NCI-H1048 (cell line): ENCODE results near the gene OSTM1.
A peak's percentile ranks its signal among the peaks of the same experiment; 100 is the strongest.
"Not testable (repeated sequence)": the region's sequence is repeated elsewhere in the genome, so short reads cannot be mapped to it uniquely, and the experiment has no call there.

Experiments
- DNase-seq: peaks from one replicate; lab custom pipeline; 2025; lab: John Stamatoyannopoulos, UW

Gene OSTM1

DNA sequence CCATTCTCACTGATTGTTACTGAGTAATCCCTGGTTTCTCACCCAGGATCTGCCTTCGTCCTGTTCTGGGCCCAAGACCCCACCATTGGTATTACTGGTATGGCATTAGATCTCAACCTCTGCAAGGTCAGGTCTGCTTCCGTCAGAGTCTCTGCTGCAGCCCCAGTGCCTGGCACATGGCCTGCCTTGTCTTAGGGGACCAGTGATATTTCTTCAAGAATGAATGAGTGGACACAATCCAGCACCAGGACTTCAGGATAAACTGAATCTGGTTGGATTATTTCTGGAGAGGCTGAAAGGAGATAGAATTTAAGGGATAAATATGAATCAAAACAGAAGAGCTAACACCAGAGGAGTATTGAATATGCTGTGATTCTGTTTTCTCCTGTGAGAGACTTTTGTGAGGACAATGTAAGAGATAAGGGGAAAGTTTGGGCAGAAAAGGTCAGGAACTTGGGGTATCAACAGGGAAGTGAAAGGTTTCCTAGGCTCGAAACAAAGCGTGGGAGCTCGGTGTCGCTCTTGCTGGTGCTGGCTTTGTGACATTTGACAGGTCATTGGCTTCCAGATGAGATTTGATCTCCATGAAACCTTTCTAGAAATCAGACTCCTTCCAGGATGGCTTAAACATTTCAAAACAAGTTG, 53.9 kb downstream of the OSTM1 start:
- no peak for DNase-seq

DNA sequence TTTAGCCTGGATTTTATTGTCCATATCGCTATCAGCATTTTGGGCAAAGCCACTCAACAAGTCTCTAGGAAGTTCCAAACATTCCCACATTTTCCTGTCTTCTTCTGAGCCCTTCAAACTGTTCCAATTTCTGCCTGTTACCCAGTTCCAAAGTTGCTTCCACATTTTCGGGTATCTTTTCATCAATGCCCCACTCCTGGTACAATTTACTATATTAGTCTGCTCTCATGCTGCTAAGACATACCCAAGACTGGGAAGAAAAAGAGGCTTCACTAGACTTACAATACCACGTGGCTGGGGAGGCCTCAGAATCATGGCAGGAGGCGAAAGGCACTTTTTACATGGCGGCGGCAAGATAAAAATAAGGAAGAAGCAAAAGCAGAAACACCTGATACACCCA, 58.3 kb downstream of the OSTM1 start:
- DNase-seq: not testable (repeated sequence)

DNA sequence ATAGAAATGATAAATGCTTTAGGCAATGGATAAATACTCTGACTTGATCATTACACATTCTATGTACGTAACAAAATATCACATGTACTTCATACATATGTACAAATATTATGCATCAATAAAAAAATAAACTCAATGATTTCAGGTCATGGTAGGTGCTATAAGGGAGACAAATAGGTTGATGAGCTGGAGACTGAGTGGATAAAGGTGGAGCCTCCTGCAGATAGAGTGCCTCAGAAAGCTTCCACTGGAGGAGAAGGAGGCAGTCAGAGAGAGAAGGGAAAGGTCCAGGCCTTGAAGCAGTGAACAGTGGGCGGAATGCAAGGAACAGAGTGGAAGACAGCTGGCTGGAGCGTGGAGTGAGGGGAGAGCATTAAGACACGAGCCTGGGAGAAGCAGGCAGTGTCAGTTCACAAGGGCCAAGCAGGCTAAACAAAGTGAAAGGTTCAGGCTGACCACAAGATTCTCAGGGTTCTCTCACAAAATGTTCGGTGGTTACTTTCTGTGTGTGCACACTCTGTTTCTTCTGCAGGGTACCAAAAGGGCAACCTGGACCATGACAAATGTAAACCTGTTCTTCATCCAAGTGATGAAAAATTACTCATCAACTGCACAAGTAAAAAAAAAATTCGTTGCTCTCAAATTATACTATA, 60.6 kb downstream of the OSTM1 start:
- DNase-seq: no peak

DNA sequence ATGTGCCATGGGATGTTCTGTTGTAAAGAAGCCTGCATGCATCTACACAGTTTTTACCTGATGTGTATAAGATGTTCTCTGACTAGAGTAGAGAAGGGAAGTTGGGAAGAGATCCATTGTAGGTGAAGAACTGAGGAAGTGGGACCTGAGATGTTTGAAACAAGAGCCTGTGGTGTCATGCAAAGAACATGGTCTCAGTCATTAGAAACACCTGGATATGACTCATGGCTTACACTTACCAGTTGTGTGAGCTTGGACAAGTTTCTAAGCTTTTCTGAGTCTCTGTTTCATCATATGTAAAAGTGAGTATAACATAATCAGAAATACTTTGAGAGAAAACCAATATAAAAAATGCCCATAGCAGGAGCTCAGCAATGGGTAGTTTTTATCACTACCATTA, 64.6 kb downstream of the OSTM1 start:
- no peak for DNase-seq

DNA sequence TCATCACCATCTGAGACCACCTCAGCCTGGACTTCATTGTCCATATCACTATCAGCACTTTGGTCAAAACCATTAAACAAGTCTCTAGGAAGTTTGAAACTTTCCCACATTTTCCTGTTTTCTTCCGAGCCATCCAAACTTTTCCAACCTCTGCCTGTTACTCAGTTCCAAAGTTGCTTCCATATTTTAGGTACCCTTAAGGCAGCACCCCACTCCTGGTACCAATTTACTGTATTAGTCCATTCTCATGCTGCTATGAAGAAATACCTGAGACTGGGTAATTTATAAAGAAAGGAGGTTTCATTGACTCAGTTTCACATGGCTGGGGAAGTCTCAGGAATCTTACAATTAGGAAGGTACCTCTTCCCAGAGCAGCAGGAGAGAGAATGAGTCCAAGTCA, 65.3 kb downstream of the OSTM1 start:
- DNase-seq: not testable (repeated sequence)

DNA sequence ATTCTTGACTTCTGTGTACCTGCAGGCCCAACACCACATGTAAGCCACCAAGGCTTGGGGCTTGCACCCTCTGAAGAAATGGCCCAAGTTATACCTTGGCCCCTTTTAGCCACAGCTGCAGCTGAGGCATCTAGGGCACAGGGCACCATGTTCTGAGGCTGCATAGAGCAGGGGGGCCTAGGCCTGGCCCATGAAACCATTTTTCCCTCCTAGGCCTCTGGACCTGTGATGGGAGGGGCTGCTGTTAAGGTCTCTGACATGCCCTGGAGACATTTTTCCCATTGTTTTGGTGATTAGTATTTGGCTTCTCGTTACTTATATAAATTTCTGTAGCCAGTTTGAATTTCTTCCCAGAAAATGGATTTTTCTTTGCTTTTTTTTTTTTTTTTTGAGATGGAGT, 66.2 kb downstream of the OSTM1 start:
- DNase-seq: no peak

DNA sequence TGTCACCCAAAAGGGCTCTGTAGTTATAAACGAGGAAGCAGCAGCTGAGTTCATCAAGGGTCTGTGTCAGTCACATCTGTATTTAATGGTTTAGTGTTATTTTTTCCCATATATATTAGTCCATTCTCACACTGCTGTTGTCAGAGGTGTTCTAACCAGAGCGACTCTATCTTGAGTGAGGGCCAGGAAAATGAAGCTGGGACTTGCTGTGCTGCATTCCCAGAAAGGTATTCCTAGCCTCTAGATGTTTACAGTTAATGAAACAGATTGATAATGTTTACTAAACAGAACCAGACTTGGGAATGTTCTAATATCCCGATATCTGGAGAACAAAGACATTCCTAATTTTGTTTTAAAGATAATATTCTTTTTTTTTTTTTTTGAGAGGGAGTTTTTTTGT, 68.6 kb downstream of the OSTM1 start:
- DNase-seq: no peak

DNA sequence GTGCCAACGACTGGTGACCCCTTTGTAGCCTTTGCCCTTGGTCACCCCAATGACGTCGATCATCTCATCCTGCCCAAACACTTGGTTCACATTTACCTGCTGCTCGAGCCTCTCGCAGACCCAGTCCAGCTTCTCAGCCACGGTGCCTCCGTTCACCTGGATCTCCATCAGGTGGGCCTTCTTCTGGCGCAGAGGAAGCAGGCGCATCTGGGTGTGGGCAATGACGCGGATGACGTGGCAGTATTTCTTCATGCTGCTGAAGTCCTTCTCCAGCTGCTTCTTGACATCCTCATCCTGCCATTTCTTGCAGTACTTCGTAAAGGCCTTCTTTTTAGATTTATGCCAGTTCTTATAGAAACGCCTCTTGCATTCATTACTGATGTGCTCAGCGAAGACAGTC, 69.7 kb downstream of the OSTM1 start:
- no peak for DNase-seq

DNA sequence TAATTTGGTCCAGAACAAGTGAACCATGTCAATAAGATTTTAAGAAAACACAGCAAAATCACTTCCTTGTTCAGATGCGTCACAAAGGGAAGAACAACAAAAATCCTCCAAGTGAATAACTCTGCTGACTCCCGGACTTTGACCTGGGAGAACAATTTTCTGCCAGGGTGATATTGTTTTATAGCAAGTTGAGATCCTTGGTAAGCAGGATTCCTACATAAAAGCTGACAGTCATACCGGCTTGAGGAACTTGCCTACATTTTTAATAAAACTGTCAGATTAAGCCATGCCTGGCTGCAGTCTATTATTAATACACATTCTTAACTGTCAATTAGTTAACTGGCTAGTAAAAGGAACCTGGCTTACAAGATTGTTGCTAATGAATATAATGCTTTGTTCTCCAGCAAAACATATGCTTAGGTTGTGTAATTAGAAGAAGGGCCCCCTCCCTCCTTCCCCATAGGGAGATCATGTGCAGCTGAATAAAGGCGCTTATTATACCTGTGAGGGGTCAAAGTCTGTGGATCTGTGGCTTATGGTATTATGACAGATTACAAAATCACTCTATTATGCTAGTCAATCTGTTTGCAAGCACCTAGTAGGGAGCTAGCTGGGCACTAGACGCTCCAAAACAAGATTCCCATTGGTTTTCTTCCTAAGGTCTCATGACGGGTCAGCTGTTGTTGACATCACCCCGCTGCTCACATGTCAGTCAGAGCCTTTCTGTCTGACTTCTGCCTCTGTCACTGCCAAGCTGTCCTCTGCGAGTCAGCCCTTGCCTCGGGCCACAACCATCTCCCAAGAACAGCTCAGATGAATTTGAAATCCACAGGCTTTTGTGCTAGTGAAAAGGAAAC, 71.9 kb downstream of the OSTM1 start:
- peak; percentile 62 for DNase-seq

DNA sequence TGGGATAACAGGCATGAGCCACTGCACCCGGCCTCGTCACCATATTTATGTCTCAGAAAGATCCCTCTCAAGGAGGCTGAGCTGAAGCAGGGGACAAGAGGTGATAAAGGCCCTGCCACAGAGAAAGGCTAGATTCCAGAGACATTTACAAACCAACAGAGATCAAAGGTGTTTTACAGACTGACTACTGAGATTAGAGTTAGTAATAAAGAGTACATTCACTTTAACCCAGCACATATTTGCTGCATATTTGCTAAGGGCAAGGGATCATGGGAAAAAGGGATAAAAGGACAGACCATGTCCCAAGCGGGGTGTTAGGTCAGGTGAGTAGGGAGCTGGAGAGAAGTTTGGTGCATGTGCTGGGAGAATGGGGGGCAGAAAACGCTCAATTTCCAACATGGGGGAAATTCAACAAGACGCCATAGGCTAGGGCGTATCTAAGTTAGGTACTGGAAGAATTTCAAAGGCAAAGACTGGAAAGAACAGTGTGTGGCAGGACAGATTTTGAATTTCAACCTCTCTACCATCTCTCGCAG, 72.8 kb downstream of the OSTM1 start:
- no peak for DNase-seq

DNA sequence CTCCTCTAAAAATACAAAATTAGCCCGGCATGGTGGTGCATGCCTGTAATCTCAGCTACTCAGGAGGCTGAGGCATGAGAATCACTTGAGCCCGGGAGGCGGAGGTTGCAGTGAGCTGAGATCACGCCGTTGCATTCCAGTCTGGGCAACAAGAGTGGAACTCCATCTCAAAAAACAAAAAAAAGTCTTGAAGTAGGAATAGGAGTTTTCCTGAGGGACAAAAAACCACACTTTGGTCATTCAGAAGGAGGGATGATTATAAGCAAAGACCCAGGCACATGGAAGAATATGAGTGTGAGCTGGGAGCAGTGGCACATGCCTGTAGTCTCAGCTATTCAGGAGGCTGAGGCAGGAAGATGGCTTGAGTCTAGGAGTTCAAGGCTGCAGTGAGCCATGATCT, 74.3 kb downstream of the OSTM1 start:
- not testable (repeated sequence) for DNase-seq

DNA sequence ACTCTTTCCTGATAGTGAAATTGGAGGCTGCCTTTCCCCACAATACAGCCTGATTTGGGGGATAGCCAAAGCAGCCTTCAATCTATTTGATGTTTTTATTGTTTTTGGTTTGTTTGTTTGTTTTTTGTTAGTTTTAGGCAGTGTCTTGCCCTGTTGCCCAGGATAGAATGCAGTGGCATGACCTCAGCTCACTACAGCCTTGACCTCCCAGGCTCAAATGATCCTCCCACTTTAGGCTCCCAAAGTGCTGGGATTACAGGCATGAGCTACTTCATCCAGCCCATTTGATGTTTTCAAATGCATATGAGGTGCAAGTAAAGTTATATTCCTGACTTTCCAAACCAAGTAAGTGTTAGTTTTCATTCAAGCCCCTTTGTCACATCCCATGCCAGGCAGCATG, 75.2 kb downstream of the OSTM1 start:
- no peak for DNase-seq

DNA sequence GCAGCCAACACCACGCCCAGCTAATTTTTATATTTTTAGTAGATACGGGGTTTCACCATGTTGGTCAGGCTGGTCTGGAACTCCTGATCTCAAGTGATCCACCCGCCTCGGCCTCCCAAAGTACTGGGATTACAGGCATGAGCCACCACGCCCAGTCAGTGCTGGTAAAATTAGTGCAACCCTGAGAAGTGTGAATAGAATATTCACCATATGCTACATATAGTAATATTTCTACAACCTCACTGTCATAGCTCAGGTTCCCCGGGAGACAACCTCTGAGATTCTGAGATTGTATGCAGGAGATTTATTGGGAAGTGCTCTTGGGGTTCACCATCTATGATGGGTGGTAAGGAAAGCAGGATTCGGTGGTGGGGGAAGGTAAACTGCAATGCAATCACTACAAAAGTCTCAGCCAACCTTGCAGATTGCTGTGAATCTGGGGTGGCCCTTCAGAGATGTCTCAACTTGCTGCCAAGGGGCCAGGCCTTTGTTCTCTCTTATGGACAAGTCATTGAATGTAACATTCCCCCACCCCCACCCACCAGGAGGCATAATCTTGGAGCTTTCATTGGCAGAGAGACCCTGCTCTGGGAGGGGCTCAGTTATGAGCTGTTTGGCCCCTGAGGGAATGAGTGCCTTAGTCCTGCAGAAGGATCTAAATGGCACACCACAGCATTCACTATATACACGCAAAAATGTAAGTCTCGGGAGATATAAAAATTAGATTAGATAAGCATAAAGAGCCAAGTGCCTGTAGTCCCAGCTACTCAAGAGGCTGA, 82.6 kb downstream of the OSTM1 start:
- no peak for DNase-seq
